K562 (cell line): ENCODE results near the gene CHD5. TPM values are rescaled to one million over a fixed set of nuclear protein-coding genes. Genes with fewer than 3 reads are reported as not detected.

ENCODE experiments used
- E2F8 ChIP-seq: fragments of 450-650 bp; IDR thresholded peaks from 2 replicates; pipeline ENCODE4 v1.7.1; 2018; ENCODE audit warnings: mild to moderate bottlenecking, low read depth; ENCODE audit not compliant: partially characterized antibody
- KDM4B ChIP-seq, 2 experiments: fragments of 450-650 bp in 1 of 2; sonication (generic) in 1 of 2; IDR thresholded peaks; 2 replicates each; pipeline ENCODE4 v1.6.1; 2016 to 2017; ENCODE audit warnings: borderline replicate concordance in 2 of 2, antibody characterized with exemption in 1 of 2, low read depth in 1 of 2, mild to moderate bottlenecking in 1 of 2
- PCBP2 ChIP-seq: fragments of 200-400 bp; formaldehyde crosslinking; IDR thresholded peaks from 2 replicates; pipeline ENCODE4 v1.6.1; 2018; ENCODE audit warnings: low read length, low read depth, mild to moderate bottlenecking, moderate library complexity; ENCODE audit not compliant: poor library complexity, severe bottlenecking
- PTTG1 ChIP-seq: fragments of 450-650 bp; IDR thresholded peaks from 2 replicates; pipeline ENCODE4 v1.6.1; 2016; ENCODE audit warnings: low read depth, mild to moderate bottlenecking, missing genetic modification characterization, missing compliant biosample characterization
- REST ChIP-seq, 2 experiments: fragments of 450-650 bp; formaldehyde crosslinking in 1 of 2; IDR thresholded peaks; 2 replicates each; pipeline versions ENCODE4 v1.4.0 to v1.6.1; 2014 to 2020; ENCODE audit warnings: mild to moderate bottlenecking in 2 of 2, borderline replicate concordance in 1 of 2, low read depth in 1 of 2
- ZBTB9 ChIP-seq: fragments of 450-650 bp; formaldehyde crosslinking; IDR thresholded peaks from 2 replicates; pipeline ENCODE4 v1.4.0; 2020; ENCODE audit warnings: mild to moderate bottlenecking, moderate library complexity
- ZFP1 ChIP-seq: fragments of 450-650 bp; formaldehyde crosslinking; IDR thresholded peaks from 2 replicates; pipeline ENCODE4 v1.4.0; 2020; ENCODE audit warnings: mild to moderate bottlenecking, mixed read lengths
- ZNF143 ChIP-seq: sonication (generic); formaldehyde crosslinking; IDR thresholded peaks from 2 replicates; pipeline ENCODE4 v1.9.0; 2022; ENCODE audit warnings: mild to moderate bottlenecking, missing genetic modification reagents
- ZNF146 ChIP-seq: IDR thresholded peaks from one replicate; pipeline ENCODE4 v1.6.1; 2018; ENCODE audit warnings: missing compliant biosample characterization; ENCODE audit not compliant: unreplicated experiment
- ZNF311 ChIP-seq: fragments of 250-450 bp; sonication (Bioruptor Pico); IDR thresholded peaks from 2 replicates; pipeline ENCODE4 v1.4.0; 2020; ENCODE audit warnings: mild to moderate bottlenecking, moderate library complexity
- ZNF766 ChIP-seq: fragments of 200-800 bp; sonication (Bioruptor generic); conservative IDR thresholded peaks from 2 replicates; pipeline ENCODE4 v1.6.1; 2016; ENCODE audit warnings: missing genetic modification characterization, missing compliant biosample characterization
- polyA plus RNA-seq, 8 experiments: library from polyadenylated mRNA; depleted of rRNA in 4 of 8; stranded (reverse) in 5 of 8; unstranded in 3 of 8; fragments of >200 nt; fragmentation: Nextera tagmentation in 2 of 8; fragmentation: Illumina TruSeq in 1 of 8; extraction: Ambion mirVana in 2 of 8; extraction: Trizol in 1 of 8; gene quantifications; 2 replicates each; pipeline versions ENCODE4 v1.2.1 to v1.2.3, GENCODE V29; 2011 to 2014; ENCODE audit warnings: inconsistent platforms in 1 of 8, missing spikeins in 1 of 8
- total RNA-seq, 7 experiments: library from RNA; depleted of rRNA in 6 of 7; stranded (reverse); fragments of >200 nt in 6 of 7; fragmentation: Illumina TruSeq in 2 of 7; extraction: Trizol in 2 of 7; gene quantifications; 2 replicates each; pipeline versions ENCODE4 v1.2.1 to v1.2.3, GENCODE V29; 2011 to 2021; ENCODE audit warnings: low replicate concordance in 1 of 7
- TF ChIP-seq, protein P1 (sequence below): sonication (generic); formaldehyde crosslinking; IDR thresholded peaks from 2 replicates; pipeline ENCODE4 v1.8.0; 2022; ENCODE audit warnings: missing genetic modification reagents, mild to moderate bottlenecking, borderline replicate concordance

The CHD5 gene
- total and polyA plus RNA-seq, 9 of the 15 experiments (the other 6 are each of a cell fraction or from before 2014, with no cell fraction given): 0.03 to 0.52 (median 0.11) TPM; not detected in 2

GRCh38 chr1:6199298-6200187, 19.4 kb upstream of the CHD5 start, which contains the start of gene RPL22 (continued):
- TF ChIP-seq, protein P1, sequence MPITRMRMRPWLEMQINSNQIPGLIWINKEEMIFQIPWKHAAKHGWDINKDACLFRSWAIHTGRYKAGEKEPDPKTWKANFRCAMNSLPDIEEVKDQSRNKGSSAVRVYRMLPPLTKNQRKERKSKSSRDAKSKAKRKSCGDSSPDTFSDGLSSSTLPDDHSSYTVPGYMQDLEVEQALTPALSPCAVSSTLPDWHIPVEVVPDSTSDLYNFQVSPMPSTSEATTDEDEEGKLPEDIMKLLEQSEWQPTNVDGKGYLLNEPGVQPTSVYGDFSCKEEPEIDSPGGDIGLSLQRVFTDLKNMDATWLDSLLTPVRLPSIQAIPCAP (CRISPR knock-in tag): no peak
- TF ChIP-seq PTTG1 (tag): 0 out of 2 replicates have a peak, but pooled peaks have one; percentile 31
- TF ChIP-seq PCBP2: no peak
- TF ChIP-seq ZNF146: no peak
- no peak for TF ChIP-seq ZNF311 (CRISPR knock-in tag)
- peak; percentile 91 for TF ChIP-seq ZNF766 (CRISPR knock-in tag)
- TF ChIP-seq REST (IDR thresholded peaks at IDR 0.05; ENCODE audit: borderline replicate concordance): peak; percentile 99
- no peak; the same call in none of the 2 replicates for TF ChIP-seq REST (CRISPR knock-in tag; IDR thresholded peaks at IDR 0.05; ENCODE audit: low read depth)
- TF ChIP-seq ZNF143 (CRISPR knock-in tag): peak; percentile 71
- TF ChIP-seq ZBTB9 (CRISPR knock-in tag): peak; percentile 45; the same call in 1 of the 2 replicates
- no peak; a peak in 1 of 4 replicates for TF ChIP-seq KDM4B (IDR thresholded peaks at IDR 0.05; ENCODE audit: borderline replicate concordance in 2 of 2, low read depth in 1 of 2)
- no peak for TF ChIP-seq E2F8
- no peak for TF ChIP-seq ZFP1
